Myometrial cell (primary cell): Measurements from ENCODE around the gene ARL14. TPM values are rescaled to one million over a fixed set of nuclear protein-coding genes. Genes with fewer than 3 reads are reported as not detected.

Source experiments
- total RNA-seq: library from RNA; depleted of rRNA; stranded (reverse); fragments of >200 nt; gene quantifications from 2 replicates; pipeline ENCODE4 v1.2.3, GENCODE V29; 2015

ARL14 gene
- not detected in 2 replicates for total RNA-seq

DNA sequence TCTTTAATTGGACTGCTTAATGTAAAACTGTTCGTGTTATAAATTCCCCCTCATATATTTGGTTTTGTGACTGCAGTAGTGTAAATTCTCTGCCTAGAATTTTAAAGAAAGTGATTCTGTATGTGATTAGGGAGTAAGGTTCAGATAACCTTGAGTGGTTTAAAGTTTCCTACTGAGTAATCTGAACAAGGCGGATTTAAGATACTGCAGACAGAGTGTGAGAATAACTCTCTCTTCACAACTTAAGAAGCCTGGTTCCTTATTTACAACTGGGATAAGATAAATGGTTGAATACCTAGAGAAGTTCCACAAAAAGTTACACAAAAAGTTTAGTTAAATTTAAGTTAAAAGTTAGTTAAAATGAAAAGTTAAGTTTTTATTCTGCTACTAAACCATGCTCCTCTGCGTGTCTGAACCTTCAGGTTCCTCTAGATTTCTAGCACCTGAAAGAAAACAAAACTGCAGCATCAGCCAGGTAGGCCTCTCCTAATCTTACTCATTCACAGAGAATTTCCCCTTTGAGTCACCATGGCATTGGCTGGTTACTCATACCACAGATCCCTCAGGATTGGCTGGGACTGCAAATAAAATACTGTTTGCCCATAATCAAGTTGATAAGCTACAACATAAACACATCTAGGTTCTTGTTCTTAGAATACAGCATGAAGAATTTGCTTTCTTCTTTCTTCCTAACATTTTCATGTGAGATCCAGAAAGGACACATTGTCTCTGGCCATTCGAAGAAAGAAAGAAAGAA is at the start of gene ARL14:
TSS of gene ARL14 (plus strand) at position 614 of the 757 bp plus-strand sequence. CDS start 187 bp downstream, outside the sequence.

Other genes starting within 250 kb of the ARL14 start
- 26.8 and 35.1 TPM in 2 replicates for gene TRIM59, start 227.4 kb upstream of the ARL14 start, total RNA-seq
- 29.4 and 35.8 TPM in 2 replicates for gene KPNA4, start 111.6 kb upstream of the ARL14 start, total RNA-seq
- under 0.01 TPM in 1 of 2 replicates, not detected in the other for gene PPM1L, start 79.1 kb downstream of the ARL14 start, total RNA-seq